ENCODE data around the gene RUFY4.

GRCh38 chr2:218032336-218033171 lies 36.5 kb upstream of the RUFY4 start:
- TF ChIP-seq CTCF (optimal IDR thresholded peaks at IDR 0.05 in 1 of 3, IDR thresholded peaks at IDR 0.05 in 1 of 3, conservative IDR thresholded peaks at IDR 0.05 in 1 of 3; ENCODE audit: extremely low read depth in 1 of 3, insufficient read depth in 2 of 3, low read length in 3 of 3) (no peak), EZH2 (IDR thresholded peaks at IDR 0.05; ENCODE audit: low read length) (no peak)
